ENCODE data around the gene SEC23A. TPM values are rescaled to one million over a fixed set of nuclear protein-coding genes. Genes with fewer than 3 reads are reported as not detected.
A peak's percentile ranks its signal among the peaks of the same experiment; 100 is the strongest.

The SEC23A gene
- total and polyA plus RNA-seq, 2 of the 13 experiments (the other 11 are each of a cell fraction or from before 2014, with no cell fraction given): 403 to 887 TPM

DNA sequence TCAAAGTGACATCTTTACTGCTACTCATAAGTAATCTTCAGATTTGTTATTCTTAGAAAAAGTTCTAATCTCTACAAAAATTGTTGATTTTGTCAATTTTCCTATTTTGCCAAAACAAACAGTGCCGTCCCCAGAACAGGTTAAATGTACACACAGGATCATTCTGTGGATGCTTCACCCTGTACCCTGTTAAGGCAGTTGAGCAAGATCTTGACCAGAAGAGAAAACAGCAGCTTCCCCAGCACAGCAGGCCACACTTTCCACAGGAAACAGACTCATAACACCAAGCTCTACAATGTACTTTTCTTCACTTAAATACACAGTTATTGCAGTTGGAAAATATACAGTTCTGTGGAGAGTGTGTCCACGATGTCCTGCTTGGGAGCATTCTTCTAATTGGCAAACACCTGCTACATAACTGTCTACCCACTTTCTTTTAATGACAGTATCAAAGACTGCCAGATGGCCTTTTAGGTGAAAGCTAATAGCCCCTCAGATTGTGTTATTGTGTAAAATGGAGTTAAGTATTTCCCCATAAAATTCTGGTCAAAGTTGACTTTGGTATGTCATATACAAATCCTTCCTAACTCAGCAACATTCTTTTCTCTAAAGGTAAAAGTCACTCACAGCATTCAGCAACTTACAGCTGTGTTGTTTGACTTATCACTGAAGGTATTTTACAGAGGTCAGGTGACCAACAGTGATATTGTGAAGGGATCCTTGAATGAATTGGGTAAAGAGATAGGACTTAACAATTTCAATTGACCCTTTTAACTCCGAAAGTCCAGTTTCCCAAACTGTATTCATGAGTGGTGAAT, 77.0 kb downstream of the SEC23A start (continued):
- TF ChIP-seq RBM39 (IDR thresholded peaks at IDR 0.05; ENCODE audit: low read depth, low read length, poor library complexity, severe bottlenecking): no peak
- TF ChIP-seq, protein P1, sequence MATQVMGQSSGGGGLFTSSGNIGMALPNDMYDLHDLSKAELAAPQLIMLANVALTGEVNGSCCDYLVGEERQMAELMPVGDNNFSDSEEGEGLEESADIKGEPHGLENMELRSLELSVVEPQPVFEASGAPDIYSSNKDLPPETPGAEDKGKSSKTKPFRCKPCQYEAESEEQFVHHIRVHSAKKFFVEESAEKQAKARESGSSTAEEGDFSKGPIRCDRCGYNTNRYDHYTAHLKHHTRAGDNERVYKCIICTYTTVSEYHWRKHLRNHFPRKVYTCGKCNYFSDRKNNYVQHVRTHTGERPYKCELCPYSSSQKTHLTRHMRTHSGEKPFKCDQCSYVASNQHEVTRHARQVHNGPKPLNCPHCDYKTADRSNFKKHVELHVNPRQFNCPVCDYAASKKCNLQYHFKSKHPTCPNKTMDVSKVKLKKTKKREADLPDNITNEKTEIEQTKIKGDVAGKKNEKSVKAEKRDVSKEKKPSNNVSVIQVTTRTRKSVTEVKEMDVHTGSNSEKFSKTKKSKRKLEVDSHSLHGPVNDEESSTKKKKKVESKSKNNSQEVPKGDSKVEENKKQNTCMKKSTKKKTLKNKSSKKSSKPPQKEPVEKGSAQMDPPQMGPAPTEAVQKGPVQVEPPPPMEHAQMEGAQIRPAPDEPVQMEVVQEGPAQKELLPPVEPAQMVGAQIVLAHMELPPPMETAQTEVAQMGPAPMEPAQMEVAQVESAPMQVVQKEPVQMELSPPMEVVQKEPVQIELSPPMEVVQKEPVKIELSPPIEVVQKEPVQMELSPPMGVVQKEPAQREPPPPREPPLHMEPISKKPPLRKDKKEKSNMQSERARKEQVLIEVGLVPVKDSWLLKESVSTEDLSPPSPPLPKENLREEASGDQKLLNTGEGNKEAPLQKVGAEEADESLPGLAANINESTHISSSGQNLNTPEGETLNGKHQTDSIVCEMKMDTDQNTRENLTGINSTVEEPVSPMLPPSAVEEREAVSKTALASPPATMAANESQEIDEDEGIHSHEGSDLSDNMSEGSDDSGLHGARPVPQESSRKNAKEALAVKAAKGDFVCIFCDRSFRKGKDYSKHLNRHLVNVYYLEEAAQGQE (IDR thresholded peaks at IDR 0.05; ENCODE audit: borderline replicate concordance in 1 of 2, low read depth in 1 of 2, low read length in 2 of 2): peak in 1 of 2 experiments; percentile 74; a peak in 2 of 4 replicates
- no peak for TF ChIP-seq SP1 (IDR thresholded peaks at IDR 0.05)
- TF ChIP-seq SP1 (CRISPR knock-in tag; IDR thresholded peaks at IDR 0.05): 0 out of 2 replicates have a peak, but pooled peaks have one; percentile 9
- TF ChIP-seq, protein P2, sequence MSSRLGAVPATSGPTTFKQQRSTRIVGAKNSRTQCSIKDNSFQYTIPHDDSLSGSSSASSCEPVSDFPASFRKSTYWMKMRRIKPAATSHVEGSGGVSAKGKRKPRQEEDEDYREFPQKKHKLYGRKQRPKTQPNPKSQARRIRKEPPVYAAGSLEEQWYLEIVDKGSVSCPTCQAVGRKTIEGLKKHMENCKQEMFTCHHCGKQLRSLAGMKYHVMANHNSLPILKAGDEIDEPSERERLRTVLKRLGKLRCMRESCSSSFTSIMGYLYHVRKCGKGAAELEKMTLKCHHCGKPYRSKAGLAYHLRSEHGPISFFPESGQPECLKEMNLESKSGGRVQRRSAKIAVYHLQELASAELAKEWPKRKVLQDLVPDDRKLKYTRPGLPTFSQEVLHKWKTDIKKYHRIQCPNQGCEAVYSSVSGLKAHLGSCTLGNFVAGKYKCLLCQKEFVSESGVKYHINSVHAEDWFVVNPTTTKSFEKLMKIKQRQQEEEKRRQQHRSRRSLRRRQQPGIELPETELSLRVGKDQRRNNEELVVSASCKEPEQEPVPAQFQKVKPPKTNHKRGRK (CRISPR knock-in tag; IDR thresholded peaks at IDR 0.05): no peak
- peak; percentile 96; the same call in 1 of the 2 replicates for TF ChIP-seq ARID2 (CRISPR knock-in tag; IDR thresholded peaks at IDR 0.05; ENCODE audit: borderline replicate concordance)
- 0 out of 2 replicates have a peak, but pooled peaks have one; percentile 63 for TF ChIP-seq ZNF343 (CRISPR knock-in tag; IDR thresholded peaks at IDR 0.05)
- TF ChIP-seq ZNF121 (CRISPR knock-in tag; IDR thresholded peaks at IDR 0.05): no peak; the same call in 1 of the 2 replicates
- TF ChIP-seq, protein P3, sequence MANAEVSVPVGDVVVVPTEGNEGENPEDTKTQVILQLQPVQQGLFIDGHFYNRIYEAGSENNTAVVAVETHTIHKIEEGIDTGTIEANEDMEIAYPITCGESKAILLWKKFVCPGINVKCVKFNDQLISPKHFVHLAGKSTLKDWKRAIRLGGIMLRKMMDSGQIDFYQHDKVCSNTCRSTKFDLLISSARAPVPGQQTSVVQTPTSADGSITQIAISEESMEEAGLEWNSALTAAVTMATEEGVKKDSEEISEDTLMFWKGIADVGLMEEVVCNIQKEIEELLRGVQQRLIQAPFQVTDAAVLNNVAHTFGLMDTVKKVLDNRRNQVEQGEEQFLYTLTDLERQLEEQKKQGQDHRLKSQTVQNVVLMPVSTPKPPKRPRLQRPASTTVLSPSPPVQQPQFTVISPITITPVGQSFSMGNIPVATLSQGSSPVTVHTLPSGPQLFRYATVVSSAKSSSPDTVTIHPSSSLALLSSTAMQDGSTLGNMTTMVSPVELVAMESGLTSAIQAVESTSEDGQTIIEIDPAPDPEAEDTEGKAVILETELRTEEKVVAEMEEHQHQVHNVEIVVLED (CRISPR knock-in tag; IDR thresholded peaks at IDR 0.05; ENCODE audit: borderline replicate concordance): peak; percentile 52
- TF ChIP-seq MIXL1 (CRISPR knock-in tag; IDR thresholded peaks at IDR 0.05): peak; percentile 99
- no peak; the same call in 1 of the 2 replicates for TF ChIP-seq ZNF24 (IDR thresholded peaks at IDR 0.05)
- TF ChIP-seq, protein P4, sequence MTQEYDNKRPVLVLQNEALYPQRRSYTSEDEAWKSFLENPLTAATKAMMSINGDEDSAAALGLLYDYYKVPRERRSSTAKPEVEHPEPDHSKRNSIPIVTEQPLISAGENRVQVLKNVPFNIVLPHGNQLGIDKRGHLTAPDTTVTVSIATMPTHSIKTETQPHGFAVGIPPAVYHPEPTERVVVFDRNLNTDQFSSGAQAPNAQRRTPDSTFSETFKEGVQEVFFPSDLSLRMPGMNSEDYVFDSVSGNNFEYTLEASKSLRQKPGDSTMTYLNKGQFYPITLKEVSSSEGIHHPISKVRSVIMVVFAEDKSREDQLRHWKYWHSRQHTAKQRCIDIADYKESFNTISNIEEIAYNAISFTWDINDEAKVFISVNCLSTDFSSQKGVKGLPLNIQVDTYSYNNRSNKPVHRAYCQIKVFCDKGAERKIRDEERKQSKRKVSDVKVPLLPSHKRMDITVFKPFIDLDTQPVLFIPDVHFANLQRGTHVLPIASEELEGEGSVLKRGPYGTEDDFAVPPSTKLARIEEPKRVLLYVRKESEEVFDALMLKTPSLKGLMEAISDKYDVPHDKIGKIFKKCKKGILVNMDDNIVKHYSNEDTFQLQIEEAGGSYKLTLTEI (CRISPR knock-in tag; conservative IDR thresholded peaks at IDR 0.05): no peak
- TF ChIP-seq, protein P5, sequence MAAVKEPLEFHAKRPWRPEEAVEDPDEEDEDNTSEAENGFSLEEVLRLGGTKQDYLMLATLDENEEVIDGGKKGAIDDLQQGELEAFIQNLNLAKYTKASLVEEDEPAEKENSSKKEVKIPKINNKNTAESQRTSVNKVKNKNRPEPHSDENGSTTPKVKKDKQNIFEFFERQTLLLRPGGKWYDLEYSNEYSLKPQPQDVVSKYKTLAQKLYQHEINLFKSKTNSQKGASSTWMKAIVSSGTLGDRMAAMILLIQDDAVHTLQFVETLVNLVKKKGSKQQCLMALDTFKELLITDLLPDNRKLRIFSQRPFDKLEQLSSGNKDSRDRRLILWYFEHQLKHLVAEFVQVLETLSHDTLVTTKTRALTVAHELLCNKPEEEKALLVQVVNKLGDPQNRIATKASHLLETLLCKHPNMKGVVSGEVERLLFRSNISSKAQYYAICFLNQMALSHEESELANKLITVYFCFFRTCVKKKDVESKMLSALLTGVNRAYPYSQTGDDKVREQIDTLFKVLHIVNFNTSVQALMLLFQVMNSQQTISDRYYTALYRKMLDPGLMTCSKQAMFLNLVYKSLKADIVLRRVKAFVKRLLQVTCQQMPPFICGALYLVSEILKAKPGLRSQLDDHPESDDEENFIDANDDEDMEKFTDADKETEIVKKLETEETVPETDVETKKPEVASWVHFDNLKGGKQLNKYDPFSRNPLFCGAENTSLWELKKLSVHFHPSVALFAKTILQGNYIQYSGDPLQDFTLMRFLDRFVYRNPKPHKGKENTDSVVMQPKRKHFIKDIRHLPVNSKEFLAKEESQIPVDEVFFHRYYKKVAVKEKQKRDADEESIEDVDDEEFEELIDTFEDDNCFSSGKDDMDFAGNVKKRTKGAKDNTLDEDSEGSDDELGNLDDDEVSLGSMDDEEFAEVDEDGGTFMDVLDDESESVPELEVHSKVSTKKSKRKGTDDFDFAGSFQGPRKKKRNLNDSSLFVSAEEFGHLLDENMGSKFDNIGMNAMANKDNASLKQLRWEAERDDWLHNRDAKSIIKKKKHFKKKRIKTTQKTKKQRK (IDR thresholded peaks at IDR 0.05; ENCODE audit: low read length): no peak
- TF ChIP-seq SOX5 (CRISPR knock-in tag; IDR thresholded peaks at IDR 0.05; ENCODE audit: borderline replicate concordance): peak; percentile 89
- 0 out of 2 replicates have a peak, but pooled peaks have one; percentile 50 for TF ChIP-seq ZNF367 (CRISPR knock-in tag; IDR thresholded peaks at IDR 0.05; ENCODE audit: borderline replicate concordance)
